HCT116 (cell line): ENCODE data around the gene HELLS. TPM values are rescaled to one million over a fixed set of nuclear protein-coding genes. Genes with fewer than 3 reads are reported as not detected.

Experiments
- ATAC-seq: fragments of 200-7000 bp; cut with Tn5 transposase; 2 replicates; pipeline ENCODE4 v1.9.1; 2020; ENCODE audit warnings: mild to moderate bottlenecking, moderate library complexity
- BruUV-seq: library from RNA; stranded (reverse); fragments of 400-500 nt; replicated peaks from 2 replicates; lab custom pipeline; 2021; lab: Mats Ljungman, UMichigan
- CTCF ChIA-PET: fragments of 300-600 bp; sonication (Branson Sonifier 250); formaldehyde crosslinking; loops from one replicate; lab custom pipeline; 2021; ENCODE audit warnings: antibody characterized with exemption; lab: Charles Lee
- POLR2A ChIA-PET: fragments of 300-600, 350-600 bp; sonication (Branson Sonifier 250); formaldehyde crosslinking; loops from one replicate; lab custom pipeline; 2021; ENCODE audit warnings: antibody characterized with exemption; lab: Charles Lee
- RAD21 ChIA-PET, 2 experiments: fragments of 300-600 bp; sonication (Branson Sonifier 250); formaldehyde crosslinking; loops; one replicate each; lab custom pipeline; 2023; ENCODE audit warnings: low total read pairs in 2 of 2; ENCODE audit not compliant: uncharacterized antibody in 2 of 2, unreplicated experiment in 2 of 2, low non-redundant PET in 1 of 2; lab: Charles Lee
- DNase-seq: peaks from one replicate; pipeline ENCODE4 v3.0.0-alpha.2; 2010; ENCODE audit warnings: low read depth, low spot score
- H2AFZ ChIP-seq: fragments of 200-600 bp; shearing (Covaris generic), sonication (generic); 2 replicates; pipeline ENCODE4 v1.6.1; 2017; ENCODE audit warnings: low read depth, mixed run types, mixed read lengths, antibody characterized with exemption, low read length; ENCODE audit not compliant: poor library complexity, severe bottlenecking
- H3K27ac ChIP-seq: 2 replicates; pipeline ENCODE4 v1.5.1; 2012; ENCODE audit warnings: low read depth, low read length
- H3K27me3 ChIP-seq: fragments of 200-600 bp; sonication (generic); 2 replicates; pipeline ENCODE4 v1.6.1; 2016; ENCODE audit warnings: mixed run types, low read length, mixed read lengths; ENCODE audit not compliant: insufficient read depth
- H3K36me3 ChIP-seq, 2 experiments: fragments of 200-500 bp in 1 of 2; fragments of 200-600 bp in 1 of 2; sonication (Bioruptor generic) in 1 of 2; sonication (generic) in 1 of 2; 2 replicates each; pipeline versions ENCODE4 v1.5.1 to v1.6.1; 2014 to 2016; ENCODE audit warnings: low read length in 2 of 2, inconsistent platforms in 1 of 2, mixed read lengths in 1 of 2, mixed run types in 1 of 2; ENCODE audit not compliant: insufficient read depth in 2 of 2, control insufficient read depth in 1 of 2
- H3K4me1 ChIP-seq, 2 experiments: fragments of 200-600 bp in 1 of 2; sonication (generic) in 1 of 2; 2 replicates each; pipeline versions ENCODE4 v1.5.1 to v1.6.1; 2012 to 2017; ENCODE audit warnings: low read length in 2 of 2, inconsistent platforms in 1 of 2, mild to moderate bottlenecking in 1 of 2, mixed read lengths in 1 of 2, mixed run types in 1 of 2, moderate library complexity in 1 of 2; ENCODE audit not compliant: insufficient read depth in 2 of 2, control insufficient read depth in 1 of 2
- H3K4me2 ChIP-seq: fragments of 200-600 bp; sonication (generic); 2 replicates; pipeline ENCODE4 v1.6.1; 2017; ENCODE audit warnings: mixed run types, low read length, mixed read lengths
- H3K4me3 ChIP-seq, 2 experiments: fragments of 200-600 bp in 1 of 2; sonication (generic) in 1 of 2; replicated peaks in 1 of 2; 2 replicates each; pipeline ENCODE4 v1.5.1; 2011 to 2016; ENCODE audit warnings: low read length in 2 of 2, control low read depth in 1 of 2, low read depth in 1 of 2, mild to moderate bottlenecking in 1 of 2, mixed read lengths in 1 of 2, mixed run types in 1 of 2
- H3K79me2 ChIP-seq: fragments of 200-600 bp; sonication (generic); 2 replicates; pipeline ENCODE4 v1.6.1; 2017; ENCODE audit warnings: mild to moderate bottlenecking, mixed run types, low read length, moderate library complexity, mixed read lengths; ENCODE audit not compliant: insufficient read depth
- H3K9ac ChIP-seq: fragments of 200-600 bp; sonication (generic); 2 replicates; pipeline ENCODE4 v1.6.1; 2016; ENCODE audit warnings: low read length, mixed read lengths
- H3K9me2 ChIP-seq: fragments of 200-600 bp; sonication (generic), shearing (Covaris generic); 2 replicates; pipeline ENCODE4 v1.6.1; 2017; ENCODE audit warnings: mixed run types, mild to moderate bottlenecking, moderate library complexity; ENCODE audit not compliant: insufficient read depth
- H3K9me3 ChIP-seq, 2 experiments: fragments of 200-500 bp in 1 of 2; fragments of 200-600 bp in 1 of 2; sonication (Bioruptor generic) in 1 of 2; sonication (generic) in 1 of 2; 2 replicates each; pipeline ENCODE4 v1.6.1; 2014 to 2017; ENCODE audit warnings: low read length in 2 of 2, mixed read lengths in 2 of 2, inconsistent platforms in 1 of 2, low read depth in 1 of 2, mild to moderate bottlenecking in 1 of 2, mixed run types in 1 of 2, moderate library complexity in 1 of 2; ENCODE audit not compliant: control insufficient read depth in 1 of 2, insufficient read depth in 1 of 2
- H4K20me1 ChIP-seq: fragments of 200-600 bp; sonication (generic), shearing (Covaris generic); 2 replicates; pipeline ENCODE4 v1.6.1; 2017; ENCODE audit warnings: mixed run types, mild to moderate bottlenecking, moderate library complexity; ENCODE audit not compliant: insufficient read depth
- CBX3 ChIP-seq: IDR thresholded peaks from 2 replicates; pipeline ENCODE4 v1.6.1; 2012; ENCODE audit warnings: low read depth
- FOSL1 ChIP-seq: IDR thresholded peaks from 2 replicates; pipeline ENCODE4 v1.6.1; 2012; ENCODE audit warnings: low read depth
- POLR2A ChIP-seq: IDR thresholded peaks from 2 replicates; pipeline ENCODE4 v1.7.0; 2011; ENCODE audit warnings: borderline replicate concordance; ENCODE audit not compliant: insufficient read depth, insufficient read length; ENCODE audit errors: extremely low read depth
- POLR2AphosphoS5 ChIP-seq: IDR thresholded peaks from 2 replicates; pipeline ENCODE4 v1.6.1; 2011; ENCODE audit warnings: mild to moderate bottlenecking, low read depth, low read length, moderate library complexity
- SP1 ChIP-seq: IDR thresholded peaks from 2 replicates; pipeline ENCODE4 v1.6.1; 2012; ENCODE audit warnings: low read depth
- SRF ChIP-seq: IDR thresholded peaks from 2 replicates; pipeline ENCODE4 v1.6.1; 2012; ENCODE audit warnings: low read depth
- ZBTB33 ChIP-seq: IDR thresholded peaks from 2 replicates; pipeline ENCODE4 v1.6.1; 2011; ENCODE audit warnings: mild to moderate bottlenecking, low read length, moderate library complexity; ENCODE audit not compliant: insufficient replicate concordance; ENCODE audit errors: extremely low read depth
- ZFX ChIP-seq: fragments of 450-650 bp; IDR thresholded peaks from 2 replicates; pipeline ENCODE4 v1.6.1; 2017
- ZNF274 ChIP-seq: fragments of 200-500 bp; sonication (Bioruptor generic); IDR thresholded peaks from 2 replicates; pipeline ENCODE4 v1.6.1; 2014; ENCODE audit warnings: mild to moderate bottlenecking, low read depth, low read length, inconsistent platforms
- intact Hi-C: fragments of 100-400 bp; cut with micrococcal nuclease; formaldehyde crosslinking; loops from 2 replicates; pipeline ENCODE4 v1.10.0; 2022
- total RNA-seq: library from RNA; stranded (reverse); gene quantifications from one replicate; pipeline ENCODE4 v1.2.1, GENCODE V29; 2021; ENCODE audit not compliant: unreplicated experiment

HELLS gene
- total RNA-seq, 1 experiment from 2014 or later: 134 TPM

GRCh38 chr10:94617389-94617944 is 71.9 kb downstream of the HELLS start:
- intact Hi-C loops: no loop called here
- no TSS peak for BruUV-seq
- Histone ChIP-seq H3K9ac (no peak overlapping the region), H3K27ac (no peak overlapping the region), H4K20me1 (no peaks in the 10 kb centered on the region), H3K27me3 (no peaks in the 10 kb centered on the region), H2AFZ (no peak overlapping the region), H3K9me2 (no peaks in the 10 kb centered on the region), H3K4me2 (no peak overlapping the region), H3K9me3 (no peaks in the 10 kb centered on the region), H3K4me3 (no peak overlapping the region), H3K4me1 (no peaks in the 10 kb centered on the region), H3K79me2 (no peaks in the 10 kb centered on the region), H3K36me3 (no peaks in the 10 kb centered on the region)
- ChIA-PET CTCF (no interaction called here), POLR2A (no interaction called here), RAD21 (no interaction called here)
- DNase-seq (no peak), ATAC-seq (no peak; the same call in 1 of the 2 replicates)
- TF ChIP-seq POLR2A (no peak), ZFX (no peak), ZBTB33 (no peak), SRF (no peak), CBX3 (no peak), FOSL1 (no peak), POLR2AphosphoS5 (no peak), ZNF274 (no peak), SP1 (no peak)
